Tibial nerve (tissue), 3 donors: Measurements from ENCODE around the gene ZNF516.

ENCODE experiments used
- POLR2A ChIP-seq, 2 donors: fragments of 450-650 bp; IDR thresholded peaks; one replicate each; pipeline ENCODE4 v1.6.1; 2017; ENCODE audit warnings: antibody characterized with exemption in 2 of 2, mild to moderate bottlenecking in 2 of 2, moderate library complexity in 2 of 2
- TF ChIP-seq, protein P1 (sequence below), 5 experiments: fragments of 200-600 bp in 3 of 5; fragments of 450-650 bp in 2 of 5; sonication (generic) in 3 of 5; IDR thresholded peaks; one replicate each; pipeline ENCODE4 v1.5.1; 2016 to 2019; ENCODE audit warnings: antibody characterized with exemption in 5 of 5, mild to moderate bottlenecking in 3 of 5, moderate library complexity in 2 of 5

DNA sequence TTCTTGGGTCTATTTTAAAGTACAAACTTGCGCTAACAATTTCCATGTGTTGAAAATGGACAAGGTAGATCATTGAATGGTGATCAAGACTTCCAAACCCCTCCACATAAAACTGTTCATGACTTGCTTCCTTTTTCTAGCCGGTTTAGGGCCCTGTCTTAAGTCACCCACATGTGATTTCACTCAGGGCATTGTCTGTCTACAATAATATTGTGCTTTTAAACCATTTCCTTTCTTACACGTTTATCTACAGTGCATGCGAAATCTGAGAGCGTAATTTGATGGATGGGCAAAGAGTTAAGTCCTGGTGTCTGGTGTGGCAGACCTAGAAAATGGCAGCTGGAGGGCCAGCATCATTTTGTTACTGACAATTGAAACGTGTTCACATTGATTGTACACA, 2.0 kb upstream of the ZNF516 start:
- TF ChIP-seq, protein P1, sequence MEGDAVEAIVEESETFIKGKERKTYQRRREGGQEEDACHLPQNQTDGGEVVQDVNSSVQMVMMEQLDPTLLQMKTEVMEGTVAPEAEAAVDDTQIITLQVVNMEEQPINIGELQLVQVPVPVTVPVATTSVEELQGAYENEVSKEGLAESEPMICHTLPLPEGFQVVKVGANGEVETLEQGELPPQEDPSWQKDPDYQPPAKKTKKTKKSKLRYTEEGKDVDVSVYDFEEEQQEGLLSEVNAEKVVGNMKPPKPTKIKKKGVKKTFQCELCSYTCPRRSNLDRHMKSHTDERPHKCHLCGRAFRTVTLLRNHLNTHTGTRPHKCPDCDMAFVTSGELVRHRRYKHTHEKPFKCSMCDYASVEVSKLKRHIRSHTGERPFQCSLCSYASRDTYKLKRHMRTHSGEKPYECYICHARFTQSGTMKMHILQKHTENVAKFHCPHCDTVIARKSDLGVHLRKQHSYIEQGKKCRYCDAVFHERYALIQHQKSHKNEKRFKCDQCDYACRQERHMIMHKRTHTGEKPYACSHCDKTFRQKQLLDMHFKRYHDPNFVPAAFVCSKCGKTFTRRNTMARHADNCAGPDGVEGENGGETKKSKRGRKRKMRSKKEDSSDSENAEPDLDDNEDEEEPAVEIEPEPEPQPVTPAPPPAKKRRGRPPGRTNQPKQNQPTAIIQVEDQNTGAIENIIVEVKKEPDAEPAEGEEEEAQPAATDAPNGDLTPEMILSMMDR (IDR thresholded peaks at IDR 0.05): no peak
- no peak for TF ChIP-seq POLR2A (IDR thresholded peaks at IDR 0.05)
